Parietal lobe (tissue), 2 donors: ENCODE data around the gene THAP4. TPM values are rescaled to one million over a fixed set of nuclear protein-coding genes. Genes with fewer than 3 reads are reported as not detected.

Source experiments
- small RNA-seq: library from RNA; depleted of rRNA; stranded (forward); fragments of <200 nt; gene quantifications from one replicate; pipeline ENCODE3, GENCODE V24; 2014; ENCODE audit warnings: low replicate concordance
- total RNA-seq: library from RNA; depleted of rRNA; stranded (reverse); fragments of >200 nt; gene quantifications from one replicate; pipeline ENCODE4 v1.2.3, GENCODE V29; 2014

Gene THAP4, protein sequence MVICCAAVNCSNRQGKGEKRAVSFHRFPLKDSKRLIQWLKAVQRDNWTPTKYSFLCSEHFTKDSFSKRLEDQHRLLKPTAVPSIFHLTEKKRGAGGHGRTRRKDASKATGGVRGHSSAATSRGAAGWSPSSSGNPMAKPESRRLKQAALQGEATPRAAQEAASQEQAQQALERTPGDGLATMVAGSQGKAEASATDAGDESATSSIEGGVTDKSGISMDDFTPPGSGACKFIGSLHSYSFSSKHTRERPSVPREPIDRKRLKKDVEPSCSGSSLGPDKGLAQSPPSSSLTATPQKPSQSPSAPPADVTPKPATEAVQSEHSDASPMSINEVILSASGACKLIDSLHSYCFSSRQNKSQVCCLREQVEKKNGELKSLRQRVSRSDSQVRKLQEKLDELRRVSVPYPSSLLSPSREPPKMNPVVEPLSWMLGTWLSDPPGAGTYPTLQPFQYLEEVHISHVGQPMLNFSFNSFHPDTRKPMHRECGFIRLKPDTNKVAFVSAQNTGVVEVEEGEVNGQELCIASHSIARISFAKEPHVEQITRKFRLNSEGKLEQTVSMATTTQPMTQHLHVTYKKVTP
- 22.2 TPM for total RNA-seq

DNA sequence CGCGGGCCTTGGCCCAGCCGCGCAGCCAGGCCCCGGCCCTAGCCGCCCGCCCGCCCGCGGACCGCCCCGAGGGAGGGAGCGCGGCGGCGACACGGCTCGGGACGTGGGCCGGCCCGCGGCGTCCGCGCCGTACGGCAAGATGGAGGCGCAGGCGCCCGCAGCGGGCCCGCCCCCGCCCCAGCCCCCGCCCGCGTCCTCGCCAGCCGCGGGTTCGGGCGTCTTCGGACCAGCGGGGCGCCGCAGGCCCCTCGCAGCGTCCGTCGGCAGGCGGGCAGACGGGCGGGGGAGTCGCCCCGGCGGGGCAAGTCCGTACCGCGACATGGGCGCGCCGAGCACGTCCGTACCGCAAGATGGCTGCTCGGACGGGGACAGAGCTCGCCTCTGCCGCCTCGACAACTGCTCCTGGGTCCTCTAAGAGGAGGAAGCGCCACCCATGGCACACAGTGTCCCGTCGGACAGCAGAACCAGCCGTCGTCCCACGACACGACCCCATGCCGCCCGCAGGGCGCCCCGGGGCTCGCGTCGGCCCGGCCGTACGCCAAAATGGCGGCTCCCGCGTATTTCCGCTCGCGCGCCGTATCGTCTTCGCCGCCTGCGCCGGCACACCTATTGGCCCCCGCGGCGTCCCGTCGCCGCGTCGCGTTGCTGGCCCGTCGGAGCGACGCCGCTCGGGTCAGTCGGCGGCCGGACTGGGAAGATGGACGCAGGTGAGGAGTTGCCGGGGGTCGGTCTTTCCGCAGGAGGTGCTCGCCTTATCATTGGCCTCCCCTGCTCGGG, at the start of gene THAP4, which contains the start of gene ATG4B:
TSS of gene THAP4 (minus strand) at position 141 of the 777 bp plus-strand sequence. CDS start 141 bp downstream, outside the sequence.
TSS of gene ATG4B (plus strand) at position 676 of the 777 bp plus-strand sequence. CDS start at position 698, 22 bp downstream.

GRCh38 chr2:241558532-241559322, 78.2 kb downstream of the THAP4 start, which contains the start of gene BOK:
BOK (plus strand) TSS chr2:241558745; CDS start chr2:241559484, 739 bp downstream.

Small RNAs within 50 kb of the gene (small RNA-seq; reads per million reads assigned to genes)
- gene RNA5SP122 = not detected

Other genes starting within 250 kb of the THAP4 start
- gene STK25, start 128.6 kb downstream of the THAP4 start, total RNA-seq = 209 TPM
- 19.4 TPM for gene BOK, start 78.4 kb downstream of the THAP4 start, total RNA-seq
- gene ATG4B, start 535 bp upstream of the THAP4 start, total RNA-seq = 72.6 TPM
- gene DTYMK, start 49.7 kb upstream of the THAP4 start, total RNA-seq = 14.1 TPM
- 47.9 TPM for gene ING5, start 64.9 kb upstream of the THAP4 start, total RNA-seq
- 11.9 TPM for gene D2HGDH, start 97.5 kb upstream of the THAP4 start, total RNA-seq
- gene GAL3ST2, start 139.7 kb upstream of the THAP4 start, total RNA-seq = 1.3 TPM
- 0.63 TPM for gene NEU4, start 172.0 kb upstream of the THAP4 start, total RNA-seq
- not detected for gene PDCD1, start 221.7 kb upstream of the THAP4 start, total RNA-seq
- gene RTP5, start 232.6 kb upstream of the THAP4 start, total RNA-seq = 3.1 TPM